AML-193 (cell line): ENCODE data around the gene AGK.

Experiments
- DNase-seq, 2 experiments: peaks; one replicate each; lab custom pipeline; 2025; lab: John Stamatoyannopoulos, UW

Gene AGK, protein sequence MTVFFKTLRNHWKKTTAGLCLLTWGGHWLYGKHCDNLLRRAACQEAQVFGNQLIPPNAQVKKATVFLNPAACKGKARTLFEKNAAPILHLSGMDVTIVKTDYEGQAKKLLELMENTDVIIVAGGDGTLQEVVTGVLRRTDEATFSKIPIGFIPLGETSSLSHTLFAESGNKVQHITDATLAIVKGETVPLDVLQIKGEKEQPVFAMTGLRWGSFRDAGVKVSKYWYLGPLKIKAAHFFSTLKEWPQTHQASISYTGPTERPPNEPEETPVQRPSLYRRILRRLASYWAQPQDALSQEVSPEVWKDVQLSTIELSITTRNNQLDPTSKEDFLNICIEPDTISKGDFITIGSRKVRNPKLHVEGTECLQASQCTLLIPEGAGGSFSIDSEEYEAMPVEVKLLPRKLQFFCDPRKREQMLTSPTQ

DNA sequence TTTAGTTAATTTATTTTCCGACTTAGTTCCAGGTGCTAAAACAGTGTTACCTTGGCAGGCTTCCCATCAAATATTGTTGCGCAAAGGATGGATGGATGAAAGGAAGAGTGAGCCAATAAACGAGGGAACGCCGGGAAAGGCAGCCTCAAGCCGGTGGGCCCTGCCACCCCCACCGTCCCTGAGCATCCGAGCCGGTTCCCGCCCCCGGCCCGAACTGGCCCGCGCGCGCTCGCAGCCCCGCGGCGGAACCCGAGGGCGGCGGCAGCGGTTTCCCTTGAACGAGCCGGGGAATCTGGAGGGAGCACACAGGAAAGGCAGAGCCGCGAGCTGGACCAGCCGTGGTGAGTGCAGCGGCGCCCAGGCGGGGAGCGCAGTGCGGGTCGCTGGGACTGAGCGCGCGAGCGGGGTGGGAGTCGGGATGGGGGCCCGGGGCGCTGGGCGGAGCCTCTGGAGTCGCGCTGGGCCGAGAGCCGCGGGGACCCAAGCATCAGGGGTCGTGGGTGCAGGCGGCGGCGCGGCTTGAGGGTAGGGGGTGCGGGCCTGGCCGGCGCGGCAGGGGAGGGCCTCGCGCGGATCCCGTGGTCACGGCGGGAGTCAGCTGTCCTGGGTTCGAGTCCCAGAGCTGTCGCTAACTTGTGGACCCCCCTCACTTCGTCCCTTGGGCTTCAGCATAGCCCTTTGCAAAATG, at the start of gene AGK:
Gene AGK (plus strand): TSS at position 317 of the 688 bp plus-strand sequence. CDS start 4,057 bp downstream, outside the sequence.
- DNase-seq: peak; percentile 49 to 53

DNA sequence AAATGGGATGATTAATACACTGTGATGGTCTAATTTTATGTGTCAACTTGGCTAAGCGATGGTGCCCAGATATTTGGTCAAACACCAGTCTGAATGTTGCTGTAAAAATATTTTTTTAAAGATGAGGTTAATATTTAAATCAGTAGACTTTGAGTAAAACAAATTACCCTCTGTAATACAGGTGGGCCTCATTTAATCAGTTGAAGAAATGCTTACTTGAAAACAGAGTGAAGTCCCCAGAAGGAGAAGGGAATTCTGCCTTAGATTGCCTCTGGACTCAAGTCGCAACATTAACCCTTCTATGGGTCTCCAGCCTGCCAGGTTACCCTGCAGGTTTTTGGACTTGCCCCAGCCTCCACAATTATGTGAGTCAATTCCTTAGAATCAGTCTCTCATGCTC, 49.8 kb upstream of the AGK start:
- no peak for DNase-seq

DNA sequence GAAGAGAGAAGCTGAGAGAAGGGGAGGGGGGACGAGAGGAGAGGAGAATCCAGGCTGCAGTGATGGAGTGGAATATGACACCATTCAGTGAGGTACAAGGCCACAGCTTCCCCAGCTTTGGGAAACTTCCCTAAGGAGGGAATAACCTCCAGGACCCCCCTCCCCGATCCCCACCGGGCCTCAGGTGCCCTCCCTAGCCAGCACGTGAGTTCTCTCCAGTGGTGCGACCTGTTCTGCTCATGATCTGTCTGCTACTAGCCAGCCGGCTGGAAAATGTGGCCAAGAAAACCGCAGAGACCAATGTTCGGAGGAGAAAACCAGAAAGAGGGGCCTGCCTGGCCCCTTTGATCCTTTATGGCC, 39.9 kb upstream of the AGK start:
- DNase-seq: no peak

DNA sequence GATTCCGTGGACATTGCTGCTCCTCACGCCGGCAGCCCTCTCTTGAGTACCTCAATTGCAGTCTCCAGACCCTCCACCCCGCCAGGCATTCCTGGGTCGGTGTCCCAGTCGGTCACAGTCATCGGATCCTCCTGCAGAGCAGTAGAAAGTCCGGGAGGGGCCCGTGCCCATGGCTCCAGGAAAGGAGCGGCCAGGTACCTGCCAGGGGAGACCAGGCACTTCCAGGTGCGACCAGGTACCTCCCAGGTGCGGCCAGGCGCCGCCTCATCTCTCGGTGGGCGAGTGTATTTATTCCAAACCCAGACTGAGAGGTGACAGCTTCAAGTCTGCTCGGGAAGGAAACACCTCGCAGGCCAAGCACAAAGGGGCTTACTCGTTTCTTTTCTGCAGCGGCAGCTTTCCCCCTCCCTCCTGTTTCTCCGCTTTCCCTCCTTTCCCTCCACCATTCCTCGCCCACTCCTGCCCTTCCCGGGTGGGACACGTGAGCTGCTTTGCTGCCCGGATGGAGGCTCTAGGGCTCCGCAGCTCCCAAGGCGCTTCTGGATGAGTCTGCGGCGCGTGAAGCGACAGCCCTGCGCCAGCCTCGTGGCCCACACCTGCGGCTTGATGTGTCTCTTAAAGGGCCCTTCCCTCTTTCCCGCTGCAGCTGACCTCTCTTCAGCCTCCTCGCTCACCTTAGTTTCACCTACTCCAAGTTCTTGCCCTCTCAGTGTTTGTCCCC, 39.4 kb upstream of the AGK start:
- DNase-seq: no peak

DNA sequence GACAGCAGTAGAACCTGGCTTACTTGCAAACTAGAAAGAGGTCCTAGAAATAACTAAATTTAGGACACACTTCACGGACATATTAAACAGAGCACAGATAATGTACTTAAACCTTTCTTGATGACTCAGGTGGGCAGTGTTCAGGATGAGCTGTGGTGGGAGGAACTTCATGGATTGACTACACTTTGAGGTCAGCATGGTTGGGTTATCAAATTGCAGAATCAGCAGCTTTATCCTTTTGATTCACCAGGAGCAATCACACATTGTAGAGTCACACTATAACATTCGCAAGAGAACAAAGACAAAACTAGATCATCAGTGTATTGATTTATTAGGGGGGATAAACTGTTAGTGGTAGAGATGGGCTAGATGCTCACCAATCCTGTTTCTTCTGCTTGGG, 38.6 kb upstream of the AGK start:
- no peak for DNase-seq

DNA sequence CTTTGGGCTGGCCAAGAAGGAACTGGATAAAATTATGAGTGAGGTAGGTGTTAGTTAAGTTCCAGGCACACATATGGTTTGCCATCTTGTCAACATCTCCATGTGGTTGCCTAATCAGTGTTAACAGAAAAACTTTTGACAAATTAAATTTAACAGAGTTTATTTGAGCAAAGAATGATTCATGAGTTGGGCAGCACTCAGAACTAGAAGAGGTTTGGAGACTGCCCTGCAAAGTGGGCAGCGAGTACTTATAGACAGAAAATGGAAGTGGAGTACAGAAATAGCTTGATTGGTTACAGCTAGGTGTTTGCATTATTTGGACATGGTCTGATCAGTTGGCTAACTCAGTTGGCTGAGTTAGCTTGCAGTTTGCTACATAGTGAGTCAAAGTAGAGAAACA, 37.5 kb upstream of the AGK start:
- no peak for DNase-seq

DNA sequence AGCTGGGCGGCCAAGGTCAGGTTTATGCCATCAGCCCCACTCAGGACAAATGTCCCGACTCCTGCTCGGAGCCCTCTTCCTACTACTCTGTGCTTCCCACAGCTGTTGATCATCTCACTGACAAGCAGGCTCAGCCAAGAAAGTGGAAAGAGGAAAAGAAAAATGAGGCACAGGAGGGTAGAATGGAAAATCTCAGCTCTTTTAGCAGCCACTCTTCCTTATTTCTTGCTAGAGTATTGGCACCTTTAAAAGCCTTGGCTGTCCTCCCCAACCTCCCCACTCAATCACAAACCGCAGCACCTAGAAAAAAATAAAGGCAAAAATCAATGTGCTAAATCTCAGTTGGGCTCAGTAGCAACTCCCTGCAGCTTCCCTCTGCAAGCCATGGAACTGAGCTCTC, 35.3 kb upstream of the AGK start:
- no peak for DNase-seq

DNA sequence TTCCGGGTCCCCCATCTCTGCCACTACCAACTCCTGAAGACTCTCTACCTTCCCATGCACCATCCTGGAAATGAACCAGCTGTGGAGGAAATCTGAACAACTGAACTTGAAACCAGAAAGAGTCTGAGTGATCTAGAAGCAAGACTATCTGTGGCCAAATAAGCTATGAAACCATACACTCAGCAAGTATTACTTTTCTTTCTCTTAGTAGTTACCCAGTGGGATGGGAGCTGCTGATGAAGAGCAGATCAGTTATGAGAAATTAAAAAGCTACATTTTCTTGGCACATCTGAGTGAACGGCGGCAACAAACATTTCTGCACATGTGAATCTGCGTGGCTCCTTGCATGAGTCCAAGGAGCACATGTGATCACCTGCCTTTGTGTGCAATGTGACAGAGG, 31.6 kb upstream of the AGK start:
- DNase-seq: no peak

DNA sequence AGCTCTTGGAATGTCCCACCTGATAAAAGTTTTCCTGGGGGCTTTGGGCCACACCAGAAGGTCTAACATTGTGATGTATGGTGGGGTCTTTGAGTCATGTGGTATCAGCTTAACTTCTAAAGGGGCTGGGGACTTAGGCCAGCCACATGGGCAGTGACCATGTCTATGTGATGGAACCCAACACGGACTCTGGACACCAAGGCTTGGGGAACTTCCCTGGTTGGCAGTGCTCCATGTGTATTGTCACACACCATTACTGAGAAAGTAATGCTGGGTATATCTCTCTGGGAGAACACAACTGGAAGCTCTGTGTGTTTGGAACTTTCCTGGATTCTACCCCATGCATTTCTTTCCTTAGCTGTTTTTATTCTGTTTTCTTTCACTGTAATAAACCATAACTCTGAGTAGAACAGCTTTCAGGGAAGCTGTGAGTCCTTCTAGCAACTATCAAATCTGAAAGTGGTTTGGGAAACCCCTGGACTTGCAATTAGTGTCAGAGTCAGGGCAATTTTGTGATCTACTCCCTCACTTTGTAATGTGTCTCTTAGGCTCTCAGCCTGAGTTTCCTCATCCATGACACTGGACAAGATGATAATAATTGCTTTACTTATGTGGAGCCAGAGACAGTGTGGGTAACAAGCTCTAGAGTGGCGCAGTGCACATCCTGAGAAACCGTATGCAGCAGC, 28.4 kb upstream of the AGK start:
- DNase-seq: no peak

DNA sequence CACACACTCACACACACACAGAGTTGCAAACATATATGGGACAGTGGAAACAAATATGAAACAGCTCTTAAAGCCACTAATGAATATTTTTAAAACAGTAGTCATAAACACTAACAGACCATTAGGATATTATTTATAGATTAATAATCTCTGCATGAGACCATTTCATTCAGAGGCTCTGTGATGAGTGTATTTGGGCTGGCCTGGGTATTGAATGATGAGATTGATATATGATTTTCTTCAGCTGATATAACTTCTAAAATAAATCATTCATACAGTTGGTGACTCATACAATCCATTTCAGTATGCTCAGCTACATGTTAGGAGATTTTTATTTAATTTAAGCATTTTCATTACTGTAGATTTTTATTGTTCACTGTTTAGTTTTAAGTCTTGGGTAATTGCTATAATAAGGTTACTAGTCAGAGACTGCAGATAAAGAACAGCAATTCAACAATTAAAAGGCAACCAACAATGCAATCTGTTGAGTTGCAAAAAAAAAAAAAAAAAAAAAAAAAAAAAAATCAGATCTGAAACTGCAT, 25.2 kb upstream of the AGK start:
- no peak for DNase-seq

DNA sequence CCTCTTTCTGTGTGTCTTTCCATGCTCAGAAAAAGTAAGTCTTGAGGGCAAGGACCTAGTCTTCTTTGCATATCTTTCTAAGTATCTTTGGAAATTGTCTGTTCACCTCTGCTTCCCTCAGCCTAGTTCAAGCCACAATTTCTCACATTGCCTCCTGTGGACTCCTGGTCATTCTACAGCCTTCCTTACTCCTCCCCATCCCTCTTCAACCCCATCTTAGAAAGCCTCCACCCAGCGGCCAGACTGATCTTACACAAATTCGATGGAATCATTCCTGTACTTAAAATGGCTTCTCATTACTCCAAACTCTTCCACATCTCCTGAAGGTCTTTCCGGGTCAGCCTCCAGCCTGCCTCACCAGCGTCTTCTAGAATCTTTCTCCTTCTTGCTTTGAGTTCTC, 24.1 kb upstream of the AGK start:
- no peak for DNase-seq

DNA sequence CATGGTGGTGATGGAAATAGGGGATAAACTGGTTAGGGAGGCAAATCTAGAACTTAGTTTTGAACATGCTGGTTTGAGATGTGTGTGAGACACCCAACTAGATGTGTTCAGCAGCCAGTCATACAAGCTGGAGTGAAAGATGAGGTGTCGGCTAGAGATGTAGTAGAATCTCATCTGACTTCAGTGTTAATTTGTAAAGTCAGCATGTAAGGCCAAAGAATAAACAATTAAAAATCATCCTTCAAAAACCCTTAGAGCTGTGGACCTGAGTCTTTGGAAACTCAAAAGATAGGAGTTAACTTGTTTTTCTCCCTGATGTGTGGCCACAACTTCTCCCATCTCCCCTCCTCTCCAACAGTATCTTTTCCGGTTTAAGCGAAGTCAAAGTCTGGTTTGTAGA, 22.8 kb upstream of the AGK start:
- DNase-seq: no peak

DNA sequence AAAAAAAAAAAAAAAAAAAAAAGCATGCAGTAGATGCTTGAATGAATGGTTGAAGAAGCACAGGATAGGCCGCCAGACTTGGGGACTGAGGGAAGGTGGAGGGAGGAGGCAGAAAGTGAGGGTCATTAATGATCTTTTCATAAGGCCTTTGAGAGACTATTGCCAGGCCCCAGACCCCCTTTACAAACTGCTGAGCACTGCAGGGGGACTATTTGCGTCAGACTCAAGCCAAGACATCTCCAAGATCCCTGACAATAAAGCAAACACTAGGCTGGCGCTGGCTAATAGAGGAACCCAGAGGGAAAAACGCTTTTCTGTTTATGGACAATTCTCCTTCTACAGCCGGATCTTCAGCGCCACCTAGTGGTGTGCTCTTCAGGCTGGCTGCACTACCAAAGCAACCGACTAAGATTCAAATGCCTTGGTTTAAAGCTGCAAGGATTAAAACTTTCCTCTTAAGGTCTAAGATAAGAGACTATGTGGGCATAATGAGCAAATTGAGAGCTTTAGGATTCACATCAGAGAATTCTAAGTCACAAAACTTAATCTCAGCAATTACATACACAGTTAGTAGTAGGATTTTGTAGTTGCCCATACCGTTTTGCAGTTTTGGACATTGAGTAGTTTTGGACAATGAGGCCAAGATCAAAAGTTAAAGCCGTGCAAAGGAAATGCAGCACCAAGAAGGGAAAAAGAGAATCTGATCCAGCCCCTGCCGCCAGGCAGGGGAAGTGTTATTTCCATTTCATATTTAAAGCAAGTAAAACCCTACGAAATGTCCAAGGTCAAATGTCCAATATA, 17.9 kb upstream of the AGK start:
- peak; percentile 60 to 63 for DNase-seq

DNA sequence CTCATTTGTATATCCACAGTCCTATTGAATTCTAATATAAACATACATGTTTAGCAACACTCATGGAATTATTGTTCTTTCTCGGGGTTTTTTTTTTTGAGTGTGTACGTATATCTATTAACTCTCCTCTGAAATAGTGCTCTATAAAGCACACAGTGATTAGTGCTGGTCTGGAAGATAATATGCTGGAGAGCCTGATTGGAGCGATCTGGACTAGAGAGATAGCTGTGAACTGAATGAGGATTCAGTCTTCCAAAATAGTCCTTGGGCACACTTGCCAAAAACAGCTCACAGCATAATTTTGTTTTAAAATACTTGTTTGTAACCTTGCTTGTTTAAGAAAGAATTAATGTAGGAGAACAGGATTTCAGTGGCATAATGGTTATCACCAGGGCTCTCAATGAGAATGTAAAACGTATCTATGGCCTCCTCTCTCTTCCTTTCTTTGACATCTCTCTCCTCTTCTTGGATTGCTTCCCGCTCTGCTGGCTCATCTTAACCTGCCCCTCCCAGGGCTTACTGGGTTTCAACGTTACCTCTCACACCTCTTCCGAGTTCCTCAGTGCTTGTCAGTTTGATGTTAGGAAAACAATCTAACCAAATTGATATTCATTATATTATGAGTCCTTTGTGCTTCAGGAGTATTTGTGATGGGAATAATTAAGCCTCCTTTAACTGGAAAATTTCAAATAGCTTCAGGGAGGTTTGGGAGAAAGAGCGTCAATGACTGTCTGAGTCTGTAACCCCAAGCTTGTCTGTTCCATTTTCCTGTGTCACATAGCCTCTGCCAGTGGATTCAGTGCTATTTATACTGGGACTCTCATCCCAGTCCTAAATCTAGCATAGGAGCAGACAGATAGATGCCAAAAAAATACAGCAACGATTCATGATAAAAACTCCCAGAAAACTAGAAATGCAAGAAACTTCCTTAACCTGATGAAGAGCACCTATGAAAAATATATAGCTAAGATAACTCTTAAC, 16.2 kb upstream of the AGK start:
- no peak for DNase-seq

DNA sequence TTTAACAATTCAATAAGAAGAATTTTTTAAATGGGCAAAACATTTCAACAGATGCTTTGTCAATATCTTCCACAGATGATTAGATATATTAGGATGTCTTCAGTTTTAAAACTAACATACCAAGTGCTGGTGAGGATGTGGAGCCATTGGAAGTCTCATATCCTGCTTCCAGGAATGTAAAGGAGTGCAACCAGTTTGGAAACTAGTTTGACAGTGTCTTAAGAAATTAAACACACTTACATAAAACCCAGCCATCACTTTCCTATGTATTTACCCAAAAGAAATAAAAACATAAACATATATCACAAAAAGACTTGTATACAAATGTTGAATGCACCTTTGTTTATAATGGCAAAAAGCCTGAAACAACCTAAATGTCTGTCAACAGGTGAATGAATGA, 13.3 kb upstream of the AGK start:
- DNase-seq: no peak

DNA sequence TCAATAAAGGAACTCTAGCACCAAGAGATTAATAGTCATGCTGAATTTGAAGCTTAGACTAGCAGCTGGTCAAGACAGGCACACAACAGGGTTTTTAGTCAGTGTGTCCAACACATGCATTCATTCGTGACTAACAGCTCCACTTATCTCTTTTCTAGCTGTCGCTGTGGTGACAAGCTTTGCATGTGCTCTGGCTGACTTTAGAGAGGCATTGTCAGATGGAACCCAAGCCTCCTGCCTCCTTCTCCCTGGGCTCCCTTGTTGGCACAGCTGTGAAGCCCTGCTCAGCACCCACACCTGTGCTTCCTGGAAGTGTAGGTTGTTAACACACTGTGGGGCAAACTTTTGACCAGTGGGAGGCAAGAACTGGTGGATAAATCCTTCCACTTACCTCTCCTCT, 9.8 kb upstream of the AGK start:
- no peak for DNase-seq

DNA sequence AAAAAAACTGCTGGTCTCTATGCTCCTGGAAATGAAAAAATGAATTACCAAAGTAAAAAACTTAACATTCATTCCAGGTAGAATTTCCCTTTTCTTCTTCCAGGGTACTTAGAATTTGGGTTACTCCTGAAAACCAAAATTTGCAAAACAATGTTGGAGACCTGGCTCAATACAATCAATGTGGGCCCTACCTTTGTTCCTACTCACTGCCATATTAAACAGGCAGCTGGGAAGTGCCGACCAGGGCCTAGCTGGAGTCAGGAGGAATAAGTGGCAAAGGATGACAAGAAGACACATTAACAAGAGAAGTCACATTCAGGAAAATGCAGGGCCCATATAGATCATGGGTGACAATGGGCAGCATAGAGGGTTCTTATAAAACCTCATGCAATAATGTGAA, 6.4 kb upstream of the AGK start:
- DNase-seq: no peak

DNA sequence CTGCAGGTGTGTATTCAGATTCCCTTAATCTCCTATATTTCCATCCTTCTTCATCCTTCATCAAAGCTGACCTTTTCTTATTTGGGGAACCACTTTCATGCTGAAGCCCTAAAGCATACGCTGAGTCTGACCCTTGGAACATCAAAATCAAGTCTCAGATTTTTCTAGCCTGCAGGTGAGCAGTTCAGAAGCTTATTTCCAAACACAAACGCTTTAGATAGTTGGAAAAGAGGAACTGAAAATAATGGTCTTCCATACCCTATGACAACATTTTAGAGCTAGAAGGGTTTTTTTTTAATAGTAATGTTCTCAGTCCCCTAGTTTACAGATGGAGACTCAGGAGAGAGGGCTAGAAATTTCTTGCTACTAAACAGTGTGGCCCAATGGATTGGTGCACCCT, 1.6 kb upstream of the AGK start:
- DNase-seq: peak in 1 of 2 experiments; percentile 7

DNA sequence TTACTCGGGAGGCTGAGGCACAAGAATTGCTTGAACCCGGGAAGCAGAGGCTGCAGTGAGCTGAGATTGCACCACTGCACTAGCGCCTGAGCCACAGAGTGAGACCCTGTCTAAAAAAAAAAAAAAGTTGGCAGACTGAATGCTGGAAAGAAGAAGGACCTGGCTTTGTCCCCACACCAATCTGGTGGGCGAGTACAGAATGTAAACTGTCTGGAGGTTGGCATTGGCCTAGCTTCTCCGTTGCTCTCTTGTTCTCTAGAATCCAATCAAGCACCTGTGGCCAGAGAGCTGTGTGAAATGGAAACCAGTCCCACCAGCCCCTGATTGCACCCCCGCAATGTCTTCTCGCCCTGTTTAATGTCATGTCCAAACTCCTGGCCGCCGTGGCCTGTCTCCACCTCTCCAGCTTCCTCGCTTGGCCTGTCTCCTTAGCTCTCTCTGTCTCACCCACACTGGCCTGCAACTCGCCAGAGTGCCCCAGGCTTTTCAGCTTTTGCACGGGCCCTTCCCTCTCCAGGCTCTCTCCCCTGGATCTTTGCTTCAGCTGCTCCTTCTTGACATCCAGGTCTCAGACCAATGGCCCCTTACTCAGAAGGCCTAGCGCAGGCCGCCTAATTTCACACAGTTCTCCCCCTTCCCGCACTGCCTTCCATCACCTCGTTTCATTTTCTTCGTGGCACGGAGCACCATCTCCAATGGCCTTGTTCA, 670 bp upstream of the AGK start:
- no peak for DNase-seq
